Right lobe of liver (tissue), 4 donors: ENCODE results near the gene DUSP6.

Experiments
- POLR2A ChIP-seq: fragments of 450-650 bp; IDR thresholded peaks from one replicate; pipeline ENCODE4 v1.6.1; 2017; ENCODE audit warnings: antibody characterized with exemption, mild to moderate bottlenecking
- TF ChIP-seq, protein P1 (sequence below), 4 donors: fragments of 200-600 bp in 3 of 4; fragments of 450-650 bp in 1 of 4; IDR thresholded peaks; one replicate each; pipeline versions ENCODE4 v1.5.1 to v1.8.0; 2016 to 2022; ENCODE audit warnings: antibody characterized with exemption in 4 of 4, mild to moderate bottlenecking in 2 of 4
- donor health status: DM: no; HTN: no; CAD: no.
- donor health status: DM: no; HTN: no; CAD: no.
- donor health status: DM: no; HTN: yes; CAD: no.

DNA sequence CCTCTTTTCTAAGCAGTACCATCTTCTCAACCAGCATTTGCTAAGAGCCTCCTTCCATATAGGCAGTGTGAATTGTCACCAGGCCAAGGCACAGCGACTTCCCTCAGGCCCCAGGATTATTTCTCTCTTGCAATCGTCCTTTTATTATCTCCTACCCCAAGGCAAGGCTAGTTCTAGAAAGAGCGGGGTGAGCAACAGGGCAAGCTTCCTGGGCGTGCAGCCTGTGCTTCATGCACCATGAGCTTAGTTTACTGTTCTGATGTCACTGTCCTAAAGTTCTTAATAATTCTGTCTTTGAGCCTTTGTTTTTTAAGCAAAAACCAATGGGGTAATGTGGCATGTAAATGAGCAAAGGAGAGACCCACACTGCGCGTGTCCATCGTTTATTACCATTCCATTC lies 27.9 kb downstream of the DUSP6 start:
- TF ChIP-seq, protein P1, sequence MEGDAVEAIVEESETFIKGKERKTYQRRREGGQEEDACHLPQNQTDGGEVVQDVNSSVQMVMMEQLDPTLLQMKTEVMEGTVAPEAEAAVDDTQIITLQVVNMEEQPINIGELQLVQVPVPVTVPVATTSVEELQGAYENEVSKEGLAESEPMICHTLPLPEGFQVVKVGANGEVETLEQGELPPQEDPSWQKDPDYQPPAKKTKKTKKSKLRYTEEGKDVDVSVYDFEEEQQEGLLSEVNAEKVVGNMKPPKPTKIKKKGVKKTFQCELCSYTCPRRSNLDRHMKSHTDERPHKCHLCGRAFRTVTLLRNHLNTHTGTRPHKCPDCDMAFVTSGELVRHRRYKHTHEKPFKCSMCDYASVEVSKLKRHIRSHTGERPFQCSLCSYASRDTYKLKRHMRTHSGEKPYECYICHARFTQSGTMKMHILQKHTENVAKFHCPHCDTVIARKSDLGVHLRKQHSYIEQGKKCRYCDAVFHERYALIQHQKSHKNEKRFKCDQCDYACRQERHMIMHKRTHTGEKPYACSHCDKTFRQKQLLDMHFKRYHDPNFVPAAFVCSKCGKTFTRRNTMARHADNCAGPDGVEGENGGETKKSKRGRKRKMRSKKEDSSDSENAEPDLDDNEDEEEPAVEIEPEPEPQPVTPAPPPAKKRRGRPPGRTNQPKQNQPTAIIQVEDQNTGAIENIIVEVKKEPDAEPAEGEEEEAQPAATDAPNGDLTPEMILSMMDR (IDR thresholded peaks at IDR 0.05): no peak
- no peak for TF ChIP-seq POLR2A
